ENCODE data around the gene ATP8A2.

GRCh38 chr13:25770601-25771000 lies 398.8 kb downstream of the ATP8A2 start:
- TF ChIP-seq POLR2AphosphoS5 (IDR thresholded peaks at IDR 0.05; ENCODE audit: borderline replicate concordance, low read depth, low read length) (no peak), EZH2 (IDR thresholded peaks at IDR 0.05) (no peak), FOXP2 (optimal IDR thresholded peaks at IDR 0.05; ENCODE audit: control extremely low read depth, extremely low read length, insufficient read depth) (no peak)
